ENCODE results near the gene NAGA.
"Not testable (repeated sequence)": the region's sequence is repeated elsewhere in the genome, so short reads cannot be mapped to it uniquely, and the experiment has no call there.

DNA sequence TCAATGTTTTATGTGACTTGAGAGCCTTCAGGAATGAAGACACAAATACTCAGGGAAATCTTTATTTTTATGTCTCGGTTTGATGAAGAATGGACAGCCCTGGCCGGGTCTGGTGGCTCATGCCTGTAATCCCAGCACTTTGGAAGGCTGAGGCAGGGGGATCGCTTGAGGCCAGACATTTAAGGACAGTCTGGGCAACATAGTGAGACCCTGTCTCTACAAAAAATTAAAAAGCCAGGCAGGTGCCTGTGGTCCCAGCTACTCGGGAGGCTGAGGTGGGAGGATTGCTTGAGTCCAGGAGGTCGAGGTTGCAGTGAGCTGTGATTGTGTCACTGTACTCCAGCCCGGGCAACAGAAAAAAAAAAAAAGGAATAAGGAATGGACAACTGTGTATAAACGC is 896 bp upstream of the NAGA start:
- TF ChIP-seq, protein P1, sequence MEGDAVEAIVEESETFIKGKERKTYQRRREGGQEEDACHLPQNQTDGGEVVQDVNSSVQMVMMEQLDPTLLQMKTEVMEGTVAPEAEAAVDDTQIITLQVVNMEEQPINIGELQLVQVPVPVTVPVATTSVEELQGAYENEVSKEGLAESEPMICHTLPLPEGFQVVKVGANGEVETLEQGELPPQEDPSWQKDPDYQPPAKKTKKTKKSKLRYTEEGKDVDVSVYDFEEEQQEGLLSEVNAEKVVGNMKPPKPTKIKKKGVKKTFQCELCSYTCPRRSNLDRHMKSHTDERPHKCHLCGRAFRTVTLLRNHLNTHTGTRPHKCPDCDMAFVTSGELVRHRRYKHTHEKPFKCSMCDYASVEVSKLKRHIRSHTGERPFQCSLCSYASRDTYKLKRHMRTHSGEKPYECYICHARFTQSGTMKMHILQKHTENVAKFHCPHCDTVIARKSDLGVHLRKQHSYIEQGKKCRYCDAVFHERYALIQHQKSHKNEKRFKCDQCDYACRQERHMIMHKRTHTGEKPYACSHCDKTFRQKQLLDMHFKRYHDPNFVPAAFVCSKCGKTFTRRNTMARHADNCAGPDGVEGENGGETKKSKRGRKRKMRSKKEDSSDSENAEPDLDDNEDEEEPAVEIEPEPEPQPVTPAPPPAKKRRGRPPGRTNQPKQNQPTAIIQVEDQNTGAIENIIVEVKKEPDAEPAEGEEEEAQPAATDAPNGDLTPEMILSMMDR (IDR thresholded peaks at IDR 0.05) = not testable (repeated sequence)
- TF ChIP-seq POLR2A (IDR thresholded peaks at IDR 0.05) = not testable (repeated sequence)
